HL-60 (cell line): ENCODE results near the gene NGLY1.

Experiments
- GABPA ChIP-seq: IDR thresholded peaks from 2 replicates; pipeline ENCODE4 v1.6.1; 2012; ENCODE audit warnings: low read depth
- POLR2AphosphoS5 ChIP-seq: IDR thresholded peaks from 2 replicates; pipeline ENCODE4 v1.6.1; 2012; ENCODE audit warnings: low read depth
- REST ChIP-seq: IDR thresholded peaks from 2 replicates; pipeline ENCODE4 v1.6.1; 2012; ENCODE audit warnings: low read depth; ENCODE audit not compliant: insufficient replicate concordance
- TF ChIP-seq, protein P1 (sequence below): IDR thresholded peaks from one replicate; pipeline ENCODE4 v1.5.1; 2011; ENCODE audit warnings: low read length, control low read depth, inconsistent platforms; ENCODE audit not compliant: insufficient read depth

- TF ChIP-seq POLR2AphosphoS5 (no peak), GABPA (no peak), REST (no peak)
- TF ChIP-seq, protein P1, sequence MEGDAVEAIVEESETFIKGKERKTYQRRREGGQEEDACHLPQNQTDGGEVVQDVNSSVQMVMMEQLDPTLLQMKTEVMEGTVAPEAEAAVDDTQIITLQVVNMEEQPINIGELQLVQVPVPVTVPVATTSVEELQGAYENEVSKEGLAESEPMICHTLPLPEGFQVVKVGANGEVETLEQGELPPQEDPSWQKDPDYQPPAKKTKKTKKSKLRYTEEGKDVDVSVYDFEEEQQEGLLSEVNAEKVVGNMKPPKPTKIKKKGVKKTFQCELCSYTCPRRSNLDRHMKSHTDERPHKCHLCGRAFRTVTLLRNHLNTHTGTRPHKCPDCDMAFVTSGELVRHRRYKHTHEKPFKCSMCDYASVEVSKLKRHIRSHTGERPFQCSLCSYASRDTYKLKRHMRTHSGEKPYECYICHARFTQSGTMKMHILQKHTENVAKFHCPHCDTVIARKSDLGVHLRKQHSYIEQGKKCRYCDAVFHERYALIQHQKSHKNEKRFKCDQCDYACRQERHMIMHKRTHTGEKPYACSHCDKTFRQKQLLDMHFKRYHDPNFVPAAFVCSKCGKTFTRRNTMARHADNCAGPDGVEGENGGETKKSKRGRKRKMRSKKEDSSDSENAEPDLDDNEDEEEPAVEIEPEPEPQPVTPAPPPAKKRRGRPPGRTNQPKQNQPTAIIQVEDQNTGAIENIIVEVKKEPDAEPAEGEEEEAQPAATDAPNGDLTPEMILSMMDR: no peak
Observed at GRCh38 chr3:25687742-25688141, 95.5 kb downstream of the NGLY1 start.
